Mesenchymal stem cell (in vitro differentiated cells and primary cell): ENCODE results near the gene CHMP4B. TPM values are rescaled to one million over a fixed set of nuclear protein-coding genes. Genes with fewer than 3 reads are reported as not detected.

Source experiments
- DNase-seq: peaks from one replicate; pipeline ENCODE4 v3.0.0-alpha.2; 2013
- H2AFZ ChIP-seq: one replicate; pipeline ENCODE4 v1.6.1; 2013; ENCODE audit warnings: low read depth, mild to moderate bottlenecking, control low read depth, inconsistent platforms, low read length, moderate library complexity
- H2AK5ac ChIP-seq: 2 replicates; pipeline ENCODE4 v1.6.1; 2013; ENCODE audit warnings: low read length, moderate library complexity, mild to moderate bottlenecking, inconsistent platforms; ENCODE audit not compliant: severe bottlenecking
- H2BK120ac ChIP-seq: one replicate; pipeline ENCODE4 v1.6.1; 2013; ENCODE audit warnings: low read depth, mild to moderate bottlenecking, inconsistent platforms, low read length, moderate library complexity
- H2BK12ac ChIP-seq, 2 experiments: one replicate each; pipeline ENCODE4 v1.6.1; 2013; ENCODE audit warnings: inconsistent platforms in 2 of 2, low read length in 2 of 2, mild to moderate bottlenecking in 2 of 2, moderate library complexity in 2 of 2, control low read depth in 1 of 2
- H2BK15ac ChIP-seq: one replicate; pipeline ENCODE4 v1.6.1; 2013; ENCODE audit warnings: mild to moderate bottlenecking, low read depth, inconsistent platforms; ENCODE audit not compliant: poor library complexity, severe bottlenecking
- H2BK5ac ChIP-seq: 2 replicates; pipeline ENCODE4 v1.6.1; 2013; ENCODE audit warnings: low read depth, mild to moderate bottlenecking, low read length, control low read depth, inconsistent platforms; ENCODE audit not compliant: poor library complexity, severe bottlenecking
- H3K14ac ChIP-seq, 2 experiments: one replicate each; pipeline ENCODE4 v1.6.1; 2013; ENCODE audit warnings: inconsistent platforms in 2 of 2, low read length in 2 of 2, control low read depth in 1 of 2, mild to moderate bottlenecking in 1 of 2, moderate library complexity in 1 of 2
- H3K18ac ChIP-seq, 2 experiments: one replicate each; pipeline ENCODE4 v1.6.1; 2013; ENCODE audit warnings: inconsistent platforms in 2 of 2, low read length in 2 of 2, control low read depth in 1 of 2, low read depth in 1 of 2, mild to moderate bottlenecking in 1 of 2
- H3K23ac ChIP-seq, 2 experiments: one replicate each; pipeline ENCODE4 v1.6.1; 2013; ENCODE audit warnings: inconsistent platforms in 2 of 2, low read length in 2 of 2, mild to moderate bottlenecking in 2 of 2, moderate library complexity in 2 of 2, control low read depth in 1 of 2
- H3K27ac ChIP-seq: 2 replicates; pipeline ENCODE4 v1.5.1; 2013; ENCODE audit warnings: mild to moderate bottlenecking, moderate library complexity, low read length, control low read depth, inconsistent platforms; ENCODE audit not compliant: poor library complexity, severe bottlenecking
- H3K27me3 ChIP-seq, 2 experiments: 2 replicates each; pipeline versions ENCODE4 v1.6.1 to v1.7.0; 2013; ENCODE audit warnings: low read length in 2 of 2, mild to moderate bottlenecking in 2 of 2, moderate library complexity in 2 of 2, control low read depth in 1 of 2, inconsistent platforms in 1 of 2; ENCODE audit not compliant: control insufficient read depth in 1 of 2, insufficient read depth in 1 of 2
- H3K36me3 ChIP-seq, 2 experiments: 2 replicates each; pipeline versions ENCODE4 v1.6.1 to v1.7.0; 2013; ENCODE audit warnings: low read length in 2 of 2, control low read depth in 1 of 2, inconsistent platforms in 1 of 2, low read depth in 1 of 2, mild to moderate bottlenecking in 1 of 2; ENCODE audit not compliant: insufficient read depth in 2 of 2, control insufficient read depth in 1 of 2
- H3K4ac ChIP-seq, 2 experiments: one replicate each; pipeline ENCODE4 v1.6.1; 2013; ENCODE audit warnings: inconsistent platforms in 2 of 2, low read length in 2 of 2, mild to moderate bottlenecking in 2 of 2, moderate library complexity in 2 of 2, control low read depth in 1 of 2, low read depth in 1 of 2
- H3K4me1 ChIP-seq: 2 replicates; pipeline ENCODE4 v1.6.1; 2013; ENCODE audit warnings: low read depth, low read length, control low read depth; ENCODE audit not compliant: control insufficient read depth, insufficient read depth
- H3K4me2 ChIP-seq: 2 replicates; pipeline ENCODE4 v1.6.1; 2013; ENCODE audit warnings: low read length, mild to moderate bottlenecking, inconsistent platforms; ENCODE audit not compliant: poor library complexity, severe bottlenecking
- H3K4me3 ChIP-seq, 2 experiments: 2 replicates each; pipeline versions ENCODE4 v1.5.1 to v1.7.0; 2013; ENCODE audit warnings: low read length in 2 of 2, mild to moderate bottlenecking in 2 of 2, control low read depth in 1 of 2, low read depth in 1 of 2; ENCODE audit not compliant: insufficient read depth in 1 of 2
- H3K79me1 ChIP-seq: replicated peaks from 2 replicates; pipeline ENCODE4 v1.6.1; 2013; ENCODE audit warnings: mild to moderate bottlenecking, control low read depth, low read length, inconsistent platforms; ENCODE audit not compliant: poor library complexity, severe bottlenecking
- H3K9ac ChIP-seq: 2 replicates; pipeline ENCODE4 v1.7.0; 2013; ENCODE audit warnings: mild to moderate bottlenecking, low read length, moderate library complexity
- H3K9me3 ChIP-seq: 2 replicates; pipeline ENCODE4 v1.7.0; 2013; ENCODE audit warnings: mild to moderate bottlenecking, low read length; ENCODE audit not compliant: control insufficient read depth
- H4K8ac ChIP-seq: one replicate; pipeline ENCODE4 v1.6.1; 2013; ENCODE audit warnings: inconsistent platforms, mild to moderate bottlenecking, low read length, moderate library complexity
- H4K91ac ChIP-seq: one replicate; pipeline ENCODE4 v1.6.1; 2013; ENCODE audit warnings: mild to moderate bottlenecking, low read length, inconsistent platforms
- WGBS: methylation state at CpG from one replicate; pipeline ENCODE4 v1.1.7; 2013; ENCODE audit warnings: mixed read lengths; 5-methylcytosine and 5-hydroxymethylcytosine counted together
- polyA plus RNA-seq, 2 experiments: library from polyadenylated mRNA; stranded (reverse); fragments of 200-250 nt; gene quantifications; one replicate each; pipeline ENCODE4 v1.2.3, GENCODE V29; 2013

The CHMP4B gene
- polyA plus RNA-seq (2013, experiment 1 of 2) = 93.8 TPM
- polyA plus RNA-seq (2013, experiment 2 of 2) = 92.8 TPM

GRCh38 chr20:33810885-33811775 lies at the start of gene CHMP4B:
Gene CHMP4B, plus strand, starts transcription at chr20:33811348. Its CDS starts 121 bp downstream, at chr20:33811469.
- under 1% methylated on average over 52 of the region's 71 CpGs for WGBS
- Histone ChIP-seq H2BK15ac (no peak within 1 kb of the TSS), H3K18ac (peak within 1 kb of the TSS; percentile 69 to 72)

GRCh38 chr20:33761698-33762250 lies 49.4 kb upstream of the CHMP4B start:
- Histone ChIP-seq H2BK12ac (no peak overlapping the region), H3K4ac (no peak overlapping the region), H2AFZ (no peak overlapping the region), H3K36me3 (peaks cover 29 to 36% of the 10 kb centered on the region in 2 experiments), H2BK5ac (no peak overlapping the region), H3K27ac (no peak overlapping the region), H4K8ac (no peak overlapping the region), H3K4me2 (no peak overlapping the region), H3K14ac (no peak overlapping the region), H3K9ac (no peak overlapping the region), H3K23ac (no peak overlapping the region), H2AK5ac (no peak overlapping the region), H3K4me1 (no peaks in the 10 kb centered on the region), H2BK15ac (no peak overlapping the region), H4K91ac (no peak overlapping the region), H3K9me3 (peaks cover 11% of the 10 kb centered on the region), H3K18ac (no peak overlapping the region), H3K27me3 (no peaks in the 10 kb centered on the region), H3K79me1 (no peaks in the 10 kb centered on the region), H2BK120ac (no peak overlapping the region), H3K4me3 (no peak overlapping the region)
- 95% methylated on average over 12 of the region's 13 CpGs for WGBS
- DNase-seq = no peak

More at GRCh38 chr20:33810885-33811775, at the start of gene CHMP4B:
- H2AK5ac ChIP-seq = peak within 1 kb of the TSS; percentile 15
- peak within 1 kb of the TSS; percentile 74 for H2BK5ac ChIP-seq
- no peaks in the 10 kb centered on the region for H3K27me3 ChIP-seq
- peak within 1 kb of the TSS; percentile 83 for H4K8ac ChIP-seq
- no peak within 1 kb of the TSS for H2AFZ ChIP-seq
- H3K9me3 ChIP-seq = no peaks in the 10 kb centered on the region
- peak within 1 kb of the TSS; percentile 12 to 54 for H2BK12ac ChIP-seq
- H3K36me3 ChIP-seq = peaks cover 4 to 9% of the 10 kb centered on the region in 2 experiments
- peak within 1 kb of the TSS; percentile 65 for H3K4me2 ChIP-seq
- H3K23ac ChIP-seq = peak within 1 kb of the TSS in 1 of 2 experiments; percentile 94
- peak; percentile 99 for DNase-seq
- H3K9ac ChIP-seq = peak within 1 kb of the TSS; percentile 100
- H3K4me1 ChIP-seq = peaks cover 9% of the 10 kb centered on the region
- peak within 1 kb of the TSS; percentile 79 for H4K91ac ChIP-seq
- H3K14ac ChIP-seq = peak within 1 kb of the TSS; percentile 12 to 62
- H3K4ac ChIP-seq = peak within 1 kb of the TSS; percentile 49 to 71
- peak within 1 kb of the TSS; percentile 68 to 98 for H3K4me3 ChIP-seq
- no peaks in the 10 kb centered on the region for H3K79me1 ChIP-seq
- peak within 1 kb of the TSS; percentile 87 for H3K27ac ChIP-seq
- peak within 1 kb of the TSS; percentile 90 for H2BK120ac ChIP-seq

- Histone ChIP-seq H3K9ac (no peak overlapping the region), H4K91ac (no peak overlapping the region), H3K4me2 (no peak overlapping the region), H3K27me3 (no peaks in the 10 kb centered on the region), H3K4me1 (no peaks in the 10 kb centered on the region), H2AK5ac (no peak overlapping the region), H3K36me3 (peaks cover 21 to 26% of the 10 kb centered on the region in 2 experiments), H2BK12ac (no peak overlapping the region), H2BK5ac (no peak overlapping the region), H3K9me3 (no peaks in the 10 kb centered on the region), H3K27ac (no peak overlapping the region), H2AFZ (no peak overlapping the region), H4K8ac (no peak overlapping the region), H3K4ac (no peak overlapping the region), H2BK120ac (no peak overlapping the region), H3K4me3 (no peak overlapping the region), H2BK15ac (no peak overlapping the region), H3K23ac (no peak overlapping the region), H3K14ac (no peak overlapping the region), H3K79me1 (no peaks in the 10 kb centered on the region), H3K18ac (no peak overlapping the region)
- 96% methylated on average over 2 of the region's 2 CpGs for whole genome bisulfite sequencing
- no peak for DNase-seq
Observed at GRCh38 chr20:33765099-33765498, 46.0 kb upstream of the CHMP4B start.

GRCh38 chr20:33765592-33765991 lies 45.6 kb upstream of the CHMP4B start:
- Histone ChIP-seq H2AFZ (no peak overlapping the region), H2BK15ac (no peak overlapping the region), H3K4me1 (no peaks in the 10 kb centered on the region), H3K23ac (no peak overlapping the region), H3K27ac (no peak overlapping the region), H4K91ac (no peak overlapping the region), H3K36me3 (peaks cover 23 to 26% of the 10 kb centered on the region in 2 experiments), H3K27me3 (no peaks in the 10 kb centered on the region), H3K14ac (no peak overlapping the region), H3K4me2 (no peak overlapping the region), H3K9ac (no peak overlapping the region), H2BK12ac (no peak overlapping the region), H3K4ac (no peak overlapping the region), H3K9me3 (no peaks in the 10 kb centered on the region), H3K18ac (no peak overlapping the region), H2AK5ac (no peak overlapping the region), H3K79me1 (no peaks in the 10 kb centered on the region), H3K4me3 (no peak overlapping the region), H4K8ac (no peak overlapping the region), H2BK5ac (no peak overlapping the region), H2BK120ac (no peak overlapping the region)
- DNase-seq = no peak
- WGBS = 99% methylated on average over 5 of the region's 5 CpGs
